ENCODE results near the gene SREBF2. TPM values are rescaled to one million over a fixed set of nuclear protein-coding genes. Genes with fewer than 3 reads are reported as not detected.

Gene SREBF2
- total and polyA plus RNA-seq, 10 of the 15 experiments (the other 5 are each of a cell fraction or from before 2014, with no cell fraction given) = 2.4 to 177 (median 78.8) TPM

GRCh38 chr22:41920271-41920976 is 87.5 kb downstream of the SREBF2 start (continued):
- TF ChIP-seq NFIC (IDR thresholded peaks at IDR 0.05; ENCODE audit: low read depth, low read length) (no peak), SMAD5 (IDR thresholded peaks at IDR 0.05; ENCODE audit: low read depth) (no peak; the same call in 1 of the 2 replicates), CHD1 (IDR thresholded peaks at IDR 0.05; ENCODE audit: low read depth, low read length) (no peak), ZNF687 (IDR thresholded peaks at IDR 0.05) (peak; percentile 79), RB1 (IDR thresholded peaks at IDR 0.05; ENCODE audit: borderline replicate concordance) (0 out of 2 replicates have a peak, but pooled peaks have one; percentile 20), HCFC1 (IDR thresholded peaks at IDR 0.05; ENCODE audit: low read length) (no peak), SIN3A (IDR thresholded peaks at IDR 0.05; ENCODE audit: low read depth, low read length) (no peak), POLR2AphosphoS5 (IDR thresholded peaks at IDR 0.05; ENCODE audit: low read length) (no peak), TCF7 (IDR thresholded peaks at IDR 0.05; ENCODE audit: borderline replicate concordance) (no peak), DPF2 (IDR thresholded peaks at IDR 0.05) (peak; percentile 94), TBL1XR1 (IDR thresholded peaks at IDR 0.05; ENCODE audit: low read depth, low read length) (0 out of 2 replicates have a peak, but pooled peaks have one; percentile 17), NR2C1 (IDR thresholded peaks at IDR 0.05) (peak; percentile 39; the same call in 1 of the 2 replicates), NKRF (conservative IDR thresholded peaks at IDR 0.05) (0 out of 2 replicates have a peak, but pooled peaks have one; percentile 61), E4F1 (IDR thresholded peaks at IDR 0.05; ENCODE audit: borderline replicate concordance, partially characterized antibody) (no peak), BCL11A (IDR thresholded peaks at IDR 0.05; ENCODE audit: low read depth, low read length) (peak; percentile 80), SUZ12 (IDR thresholded peaks at IDR 0.05; ENCODE audit: unreplicated experiment) (no peak), ZBTB4 (CRISPR knock-in tag; IDR thresholded peaks at IDR 0.05) (no peak), STAT1 (conservative IDR thresholded peaks at IDR 0.05) (peak; percentile 31; the same call in 1 of the 2 replicates), TAF1 (IDR thresholded peaks at IDR 0.05; ENCODE audit: borderline replicate concordance, low read depth, low read length) (peak; percentile 12; the same call in 1 of the 2 replicates)
